ENCODE results near the gene GAS2.

- TF ChIP-seq CTCF (IDR thresholded peaks at IDR 0.05; ENCODE audit: poor library complexity, severe bottlenecking) (no peak), EP300 (conservative IDR thresholded peaks at IDR 0.05; ENCODE audit: poor library complexity, severe bottlenecking) (no peak), TAF1 (IDR thresholded peaks at IDR 0.05; ENCODE audit: low read depth) (no peak), POLR2AphosphoS5 (IDR thresholded peaks at IDR 0.05) (no peak), SMC3 (conservative IDR thresholded peaks at IDR 0.05; ENCODE audit: poor library complexity) (no peak), EZH2 (IDR thresholded peaks at IDR 0.05; ENCODE audit: borderline replicate concordance, insufficient read depth, low read length, poor library complexity, severe bottlenecking) (no peak), RAD21 (conservative IDR thresholded peaks at IDR 0.05) (no peak)
- TF ChIP-seq, protein P1, sequence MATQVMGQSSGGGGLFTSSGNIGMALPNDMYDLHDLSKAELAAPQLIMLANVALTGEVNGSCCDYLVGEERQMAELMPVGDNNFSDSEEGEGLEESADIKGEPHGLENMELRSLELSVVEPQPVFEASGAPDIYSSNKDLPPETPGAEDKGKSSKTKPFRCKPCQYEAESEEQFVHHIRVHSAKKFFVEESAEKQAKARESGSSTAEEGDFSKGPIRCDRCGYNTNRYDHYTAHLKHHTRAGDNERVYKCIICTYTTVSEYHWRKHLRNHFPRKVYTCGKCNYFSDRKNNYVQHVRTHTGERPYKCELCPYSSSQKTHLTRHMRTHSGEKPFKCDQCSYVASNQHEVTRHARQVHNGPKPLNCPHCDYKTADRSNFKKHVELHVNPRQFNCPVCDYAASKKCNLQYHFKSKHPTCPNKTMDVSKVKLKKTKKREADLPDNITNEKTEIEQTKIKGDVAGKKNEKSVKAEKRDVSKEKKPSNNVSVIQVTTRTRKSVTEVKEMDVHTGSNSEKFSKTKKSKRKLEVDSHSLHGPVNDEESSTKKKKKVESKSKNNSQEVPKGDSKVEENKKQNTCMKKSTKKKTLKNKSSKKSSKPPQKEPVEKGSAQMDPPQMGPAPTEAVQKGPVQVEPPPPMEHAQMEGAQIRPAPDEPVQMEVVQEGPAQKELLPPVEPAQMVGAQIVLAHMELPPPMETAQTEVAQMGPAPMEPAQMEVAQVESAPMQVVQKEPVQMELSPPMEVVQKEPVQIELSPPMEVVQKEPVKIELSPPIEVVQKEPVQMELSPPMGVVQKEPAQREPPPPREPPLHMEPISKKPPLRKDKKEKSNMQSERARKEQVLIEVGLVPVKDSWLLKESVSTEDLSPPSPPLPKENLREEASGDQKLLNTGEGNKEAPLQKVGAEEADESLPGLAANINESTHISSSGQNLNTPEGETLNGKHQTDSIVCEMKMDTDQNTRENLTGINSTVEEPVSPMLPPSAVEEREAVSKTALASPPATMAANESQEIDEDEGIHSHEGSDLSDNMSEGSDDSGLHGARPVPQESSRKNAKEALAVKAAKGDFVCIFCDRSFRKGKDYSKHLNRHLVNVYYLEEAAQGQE (IDR thresholded peaks at IDR 0.05; ENCODE audit: borderline replicate concordance): no peak
Measured at GRCh38 chr11:22715971-22716370, 49.6 kb downstream of the GAS2 start.

All from neural cell (in vitro differentiated cells).